Mesenchymal stem cell (in vitro differentiated cells and primary cell): Measurements from ENCODE around the gene KRT38.
"Not testable (repeated sequence)": the region's sequence is repeated elsewhere in the genome, so short reads cannot be mapped to it uniquely, and the experiment has no call there.

Source experiments
- DNase-seq: peaks from one replicate; pipeline ENCODE4 v3.0.0-alpha.2; 2013
- H2AFZ ChIP-seq: one replicate; pipeline ENCODE4 v1.6.1; 2013; ENCODE audit warnings: low read depth, mild to moderate bottlenecking, control low read depth, inconsistent platforms, low read length, moderate library complexity
- H2AK5ac ChIP-seq: 2 replicates; pipeline ENCODE4 v1.6.1; 2013; ENCODE audit warnings: low read length, moderate library complexity, mild to moderate bottlenecking, inconsistent platforms; ENCODE audit not compliant: severe bottlenecking
- H2BK120ac ChIP-seq: one replicate; pipeline ENCODE4 v1.6.1; 2013; ENCODE audit warnings: low read depth, mild to moderate bottlenecking, inconsistent platforms, low read length, moderate library complexity
- H2BK12ac ChIP-seq, 2 experiments: one replicate each; pipeline ENCODE4 v1.6.1; 2013; ENCODE audit warnings: inconsistent platforms in 2 of 2, low read length in 2 of 2, mild to moderate bottlenecking in 2 of 2, moderate library complexity in 2 of 2, control low read depth in 1 of 2
- H2BK15ac ChIP-seq: one replicate; pipeline ENCODE4 v1.6.1; 2013; ENCODE audit warnings: mild to moderate bottlenecking, low read depth, inconsistent platforms; ENCODE audit not compliant: poor library complexity, severe bottlenecking
- H2BK5ac ChIP-seq: 2 replicates; pipeline ENCODE4 v1.6.1; 2013; ENCODE audit warnings: low read depth, mild to moderate bottlenecking, low read length, control low read depth, inconsistent platforms; ENCODE audit not compliant: poor library complexity, severe bottlenecking
- H3K14ac ChIP-seq, 2 experiments: one replicate each; pipeline ENCODE4 v1.6.1; 2013; ENCODE audit warnings: inconsistent platforms in 2 of 2, low read length in 2 of 2, control low read depth in 1 of 2, mild to moderate bottlenecking in 1 of 2, moderate library complexity in 1 of 2
- H3K18ac ChIP-seq, 2 experiments: one replicate each; pipeline ENCODE4 v1.6.1; 2013; ENCODE audit warnings: inconsistent platforms in 2 of 2, low read length in 2 of 2, control low read depth in 1 of 2, low read depth in 1 of 2, mild to moderate bottlenecking in 1 of 2
- H3K23ac ChIP-seq, 2 experiments: one replicate each; pipeline ENCODE4 v1.6.1; 2013; ENCODE audit warnings: inconsistent platforms in 2 of 2, low read length in 2 of 2, mild to moderate bottlenecking in 2 of 2, moderate library complexity in 2 of 2, control low read depth in 1 of 2
- H3K27ac ChIP-seq: 2 replicates; pipeline ENCODE4 v1.5.1; 2013; ENCODE audit warnings: mild to moderate bottlenecking, moderate library complexity, low read length, control low read depth, inconsistent platforms; ENCODE audit not compliant: poor library complexity, severe bottlenecking
- H3K27me3 ChIP-seq, 2 experiments: 2 replicates each; pipeline versions ENCODE4 v1.6.1 to v1.7.0; 2013; ENCODE audit warnings: low read length in 2 of 2, mild to moderate bottlenecking in 2 of 2, moderate library complexity in 2 of 2, control low read depth in 1 of 2, inconsistent platforms in 1 of 2; ENCODE audit not compliant: control insufficient read depth in 1 of 2, insufficient read depth in 1 of 2
- H3K36me3 ChIP-seq, 2 experiments: 2 replicates each; pipeline versions ENCODE4 v1.6.1 to v1.7.0; 2013; ENCODE audit warnings: low read length in 2 of 2, control low read depth in 1 of 2, inconsistent platforms in 1 of 2, low read depth in 1 of 2, mild to moderate bottlenecking in 1 of 2; ENCODE audit not compliant: insufficient read depth in 2 of 2, control insufficient read depth in 1 of 2
- H3K4ac ChIP-seq, 2 experiments: one replicate each; pipeline ENCODE4 v1.6.1; 2013; ENCODE audit warnings: inconsistent platforms in 2 of 2, low read length in 2 of 2, mild to moderate bottlenecking in 2 of 2, moderate library complexity in 2 of 2, control low read depth in 1 of 2, low read depth in 1 of 2
- H3K4me1 ChIP-seq: 2 replicates; pipeline ENCODE4 v1.6.1; 2013; ENCODE audit warnings: low read depth, low read length, control low read depth; ENCODE audit not compliant: control insufficient read depth, insufficient read depth
- H3K4me2 ChIP-seq: 2 replicates; pipeline ENCODE4 v1.6.1; 2013; ENCODE audit warnings: low read length, mild to moderate bottlenecking, inconsistent platforms; ENCODE audit not compliant: poor library complexity, severe bottlenecking
- H3K4me3 ChIP-seq, 2 experiments: 2 replicates each; pipeline versions ENCODE4 v1.5.1 to v1.7.0; 2013; ENCODE audit warnings: low read length in 2 of 2, mild to moderate bottlenecking in 2 of 2, control low read depth in 1 of 2, low read depth in 1 of 2; ENCODE audit not compliant: insufficient read depth in 1 of 2
- H3K79me1 ChIP-seq: replicated peaks from 2 replicates; pipeline ENCODE4 v1.6.1; 2013; ENCODE audit warnings: mild to moderate bottlenecking, control low read depth, low read length, inconsistent platforms; ENCODE audit not compliant: poor library complexity, severe bottlenecking
- H3K9ac ChIP-seq: 2 replicates; pipeline ENCODE4 v1.7.0; 2013; ENCODE audit warnings: mild to moderate bottlenecking, low read length, moderate library complexity
- H3K9me3 ChIP-seq: 2 replicates; pipeline ENCODE4 v1.7.0; 2013; ENCODE audit warnings: mild to moderate bottlenecking, low read length; ENCODE audit not compliant: control insufficient read depth
- H4K8ac ChIP-seq: one replicate; pipeline ENCODE4 v1.6.1; 2013; ENCODE audit warnings: inconsistent platforms, mild to moderate bottlenecking, low read length, moderate library complexity
- H4K91ac ChIP-seq: one replicate; pipeline ENCODE4 v1.6.1; 2013; ENCODE audit warnings: mild to moderate bottlenecking, low read length, inconsistent platforms
- WGBS: methylation state at CpG from one replicate; pipeline ENCODE4 v1.1.7; 2013; ENCODE audit warnings: mixed read lengths; 5-methylcytosine and 5-hydroxymethylcytosine counted together

KRT38 gene

DNA sequence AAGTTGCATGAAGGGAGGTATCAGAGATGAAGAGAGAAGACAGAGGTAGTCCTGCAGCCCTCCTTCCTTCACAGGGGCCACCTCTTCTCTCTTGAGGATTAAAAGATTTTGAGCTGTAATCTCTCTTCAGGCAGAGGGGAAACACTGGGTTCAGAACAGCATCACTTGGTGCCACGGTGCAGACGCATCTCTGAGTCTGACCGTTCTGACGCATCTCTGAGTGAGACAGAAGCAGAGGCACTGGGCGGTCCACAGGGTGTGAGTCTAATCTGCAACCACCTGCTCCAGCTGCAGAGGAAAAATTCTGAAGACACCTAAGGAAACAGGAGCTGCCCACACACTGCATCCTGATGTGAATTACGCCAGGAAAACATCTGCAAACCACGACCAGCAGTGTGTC, 11.1 kb downstream of the KRT38 start:
- no peak overlapping the region for H2BK15ac ChIP-seq

DNA sequence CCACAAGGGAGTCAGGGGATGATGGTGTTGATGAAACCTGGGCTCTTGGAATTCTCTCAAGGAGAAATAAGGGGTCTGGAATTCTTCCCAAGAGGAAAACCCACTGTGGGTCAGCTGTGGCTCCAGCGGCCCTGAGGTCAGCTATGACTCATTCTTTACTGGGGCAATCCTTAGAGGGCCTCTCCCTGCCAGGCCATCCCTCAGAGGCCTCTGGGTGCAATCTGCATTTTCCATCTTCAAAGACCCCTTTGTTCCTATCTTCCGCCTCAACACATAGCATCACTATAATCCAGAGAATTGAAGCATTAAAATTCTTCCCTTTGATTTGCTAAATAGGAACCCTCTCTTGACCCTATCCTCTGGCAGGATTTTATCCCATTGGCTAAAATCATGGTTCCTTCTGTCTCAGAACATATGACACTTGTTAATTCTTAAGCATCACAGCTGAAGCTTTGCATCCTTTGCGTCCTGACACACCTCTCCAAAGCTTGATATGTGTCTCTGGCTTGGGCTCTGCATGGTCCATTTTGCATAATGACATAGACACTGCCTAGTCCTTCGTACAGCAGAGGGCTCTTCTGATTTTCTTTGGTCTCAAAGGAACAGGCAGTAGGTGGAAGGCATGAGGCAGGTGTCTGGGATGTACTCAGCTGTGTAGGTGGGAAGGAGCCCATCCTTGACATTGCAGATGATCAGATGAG, 12.0 kb downstream of the KRT38 start:
- H2BK15ac ChIP-seq, result no peak overlapping the region
- H3K79me1 ChIP-seq, result no peaks in the 10 kb centered on the region
- DNase-seq, result peak; percentile 53
- no peaks in the 10 kb centered on the region for H3K36me3 ChIP-seq
- no peak overlapping the region for H3K18ac ChIP-seq
- no peak overlapping the region for H4K8ac ChIP-seq
- H3K9ac ChIP-seq, result no peak overlapping the region
- H2AFZ ChIP-seq, result no peak overlapping the region
- no peak overlapping the region for H2BK120ac ChIP-seq
- WGBS, result 58% methylated on average over 4 of the region's 4 CpGs
- H3K9me3 ChIP-seq, result no peaks in the 10 kb centered on the region
- no peak overlapping the region for H3K4ac ChIP-seq
- H2BK5ac ChIP-seq, result no peak overlapping the region
- no peak overlapping the region for H3K23ac ChIP-seq
- no peak overlapping the region for H3K4me3 ChIP-seq
- no peak overlapping the region for H2BK12ac ChIP-seq
- no peak overlapping the region for H4K91ac ChIP-seq
- H3K4me1 ChIP-seq, result no peaks in the 10 kb centered on the region
- no peak overlapping the region for H3K4me2 ChIP-seq
- H3K27me3 ChIP-seq, result peaks cover 0 to 14% of the 10 kb centered on the region in 2 experiments
- H3K27ac ChIP-seq, result no peak overlapping the region
- no peak overlapping the region for H3K14ac ChIP-seq
- H2AK5ac ChIP-seq, result no peak overlapping the region

More for the DNA sequence above, 11.1 kb downstream of the KRT38 start:
- Histone ChIP-seq H3K4me1 (no peaks in the 10 kb centered on the region), H2BK120ac (no peak overlapping the region), H3K4me2 (no peak overlapping the region), H3K9ac (no peak overlapping the region), H2AK5ac (no peak overlapping the region), H3K27me3 (peaks cover 0 to 14% of the 10 kb centered on the region in 2 experiments), H3K27ac (no peak overlapping the region), H3K36me3 (no peaks in the 10 kb centered on the region), H3K4ac (no peak overlapping the region), H3K9me3 (no peaks in the 10 kb centered on the region), H4K91ac (no peak overlapping the region), H3K4me3 (no peak overlapping the region), H3K14ac (no peak overlapping the region), H3K23ac (no peak overlapping the region), H3K79me1 (no peaks in the 10 kb centered on the region), H3K18ac (no peak overlapping the region), H4K8ac (no peak overlapping the region), H2AFZ (no peak overlapping the region), H2BK5ac (no peak overlapping the region), H2BK12ac (no peak overlapping the region)
- WGBS, result 97% methylated on average over 7 of the region's 7 CpGs
- DNase-seq, result no peak

DNA sequence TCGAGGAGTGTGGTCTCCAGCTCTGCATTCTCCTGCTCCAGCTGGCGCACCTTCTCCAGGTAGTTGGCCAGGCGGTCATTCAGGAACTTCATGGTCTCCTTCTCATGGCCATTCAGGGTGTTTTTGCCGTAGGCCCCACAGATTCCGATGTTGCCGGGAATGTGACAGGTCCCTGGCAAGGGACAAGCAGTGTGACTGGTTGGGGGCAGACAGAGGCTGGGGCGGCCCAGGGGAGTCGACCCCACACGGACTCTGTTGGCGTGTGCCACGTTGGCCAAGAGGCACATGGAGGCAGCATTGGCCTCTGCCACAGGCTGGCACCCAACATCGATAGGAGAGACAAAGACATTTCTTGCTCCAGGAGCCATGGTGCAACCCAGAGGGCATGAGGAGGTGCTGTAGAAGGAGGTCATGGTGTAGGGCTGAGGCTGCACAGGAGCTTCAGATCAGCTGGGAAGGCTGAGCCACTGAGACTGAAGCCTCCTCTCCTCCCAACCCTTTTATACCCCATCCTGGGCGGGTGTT, 16.6 kb downstream of the KRT38 start, which contains the start of gene KRT37:
TSS of gene KRT37 (minus strand) at position 475 of the 525 bp plus-strand sequence. CDS start at position 413, 62 bp downstream.
- no peak for DNase-seq
- Histone ChIP-seq H3K9ac (no peak within 1 kb of the TSS), H3K36me3 (no peaks in the 10 kb centered on the region), H3K4me1 (peaks cover 8% of the 10 kb centered on the region), H3K27ac (no peak within 1 kb of the TSS), H4K91ac (no peak within 1 kb of the TSS), H3K9me3 (no peaks in the 10 kb centered on the region), H2BK15ac (no peak within 1 kb of the TSS), H3K4me3 (no peak within 1 kb of the TSS), H2AK5ac (no peak within 1 kb of the TSS), H3K27me3 (peaks cover 0 to 27% of the 10 kb centered on the region in 2 experiments), H3K4me2 (no peak within 1 kb of the TSS), H4K8ac (no peak within 1 kb of the TSS), H2BK12ac (no peak within 1 kb of the TSS), H3K18ac (no peak within 1 kb of the TSS), H2BK5ac (no peak within 1 kb of the TSS), H3K14ac (no peak within 1 kb of the TSS), H2BK120ac (no peak within 1 kb of the TSS), H3K4ac (no peak within 1 kb of the TSS), H2AFZ (no peak within 1 kb of the TSS), H3K23ac (no peak within 1 kb of the TSS), H3K79me1 (no peaks in the 10 kb centered on the region)
- 91% methylated on average over 12 of the region's 13 CpGs for WGBS

DNA sequence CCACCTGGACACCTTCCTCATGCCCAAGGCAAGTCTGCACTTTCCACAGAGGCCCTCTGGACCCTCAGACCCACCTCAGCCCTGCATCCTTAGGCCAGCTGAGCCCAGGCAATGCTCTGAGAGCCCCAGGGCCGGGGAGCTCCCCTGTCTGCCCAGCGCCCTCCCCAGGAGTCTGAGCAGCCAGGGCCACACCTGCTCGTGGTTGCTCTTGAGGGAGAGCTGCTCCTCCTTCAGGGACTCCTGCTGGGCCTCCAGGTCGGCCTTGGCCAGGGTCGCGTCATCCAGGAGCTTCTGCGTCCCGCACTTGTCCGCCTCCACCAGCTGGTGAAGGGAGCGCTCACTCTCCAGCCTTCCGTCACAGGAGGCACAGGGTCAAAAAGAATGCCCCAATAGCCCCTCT, 18.2 kb downstream of the KRT38 start:
- not testable (repeated sequence) for H4K8ac ChIP-seq, H3K4me3 ChIP-seq, H3K4ac ChIP-seq, H2BK12ac ChIP-seq, H3K27ac ChIP-seq, H3K18ac ChIP-seq, H3K4me1 ChIP-seq, H3K36me3 ChIP-seq, H3K14ac ChIP-seq, H2BK120ac ChIP-seq, H3K4me2 ChIP-seq, DNase-seq, H3K23ac ChIP-seq, H2AFZ ChIP-seq, H2AK5ac ChIP-seq, H3K79me1 ChIP-seq, H3K9ac ChIP-seq, H2BK15ac ChIP-seq, H4K91ac ChIP-seq, H2BK5ac ChIP-seq, H3K9me3 ChIP-seq
- peaks cover 0 to 30% of the 10 kb centered on the region in 2 experiments for H3K27me3 ChIP-seq
- 88% methylated on average over 11 of the region's 11 CpGs for WGBS
